Activated T-cell treated with anti-CD3 and anti-CD28 coated beads, Interleukin-2, amount 50 U/mL, for 1 hour (primary cell): ENCODE results near the gene ARFGEF3.
A peak's percentile ranks its signal among the peaks of the same experiment; 100 is the strongest.
"Not testable (repeated sequence)": the region's sequence is repeated elsewhere in the genome, so short reads cannot be mapped to it uniquely, and the experiment has no call there.

Experiments used
- DNase-seq: peaks from one replicate; pipeline ENCODE4 v3.0.0-alpha.2; 2020

The ARFGEF3 gene

DNA sequence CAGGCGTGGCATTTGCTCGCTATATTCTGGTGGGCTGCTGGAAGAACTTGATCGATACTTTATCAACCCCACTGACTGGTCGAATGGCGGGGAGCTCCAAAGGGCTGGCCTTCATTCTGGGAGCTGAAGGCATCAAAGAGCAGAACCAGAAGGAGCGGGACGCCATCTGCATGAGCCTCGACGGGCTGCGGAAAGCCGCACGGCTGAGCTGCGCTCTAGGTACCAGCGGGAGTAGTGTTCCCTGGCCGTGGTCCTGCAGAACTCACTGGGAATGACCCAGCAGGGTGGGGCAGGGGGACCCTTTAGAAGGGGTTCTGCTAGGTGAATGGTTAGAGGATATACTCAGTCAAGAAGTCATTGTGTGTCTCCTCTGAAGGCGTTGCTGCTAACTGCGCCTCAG is 125.0 kb downstream of the ARFGEF3 start:
- no peak for DNase-seq

- DNase-seq, result peak; percentile 46
Observed at GRCh38 chr6:138287144-138287955, 125.6 kb downstream of the ARFGEF3 start.

- DNase-seq, result not testable (repeated sequence)
Observed at GRCh38 chr6:138288428-138289085, 126.8 kb downstream of the ARFGEF3 start.

DNA sequence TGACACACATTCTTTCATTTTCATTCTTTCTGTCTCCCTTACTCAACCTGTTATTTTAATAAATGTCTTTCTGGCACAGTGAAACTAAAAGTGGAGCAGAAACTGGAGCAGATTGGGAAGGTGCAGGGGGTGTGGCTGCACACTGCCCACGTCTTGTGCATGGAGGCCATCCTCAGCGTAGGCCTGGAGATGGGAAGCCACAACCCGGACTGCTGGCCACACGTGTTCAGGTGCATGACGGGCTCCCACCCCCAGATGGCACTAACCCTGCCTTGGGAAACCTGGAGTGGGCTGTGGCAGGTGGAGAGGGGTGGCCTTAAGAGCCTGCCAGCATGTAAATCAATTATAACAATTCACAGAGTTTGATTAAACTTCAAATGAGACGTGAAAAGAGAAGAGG is 128.0 kb downstream of the ARFGEF3 start:
- no peak for DNase-seq

GRCh38 chr6:138290423-138290962 is 128.8 kb downstream of the ARFGEF3 start:
- no peak for DNase-seq

DNA sequence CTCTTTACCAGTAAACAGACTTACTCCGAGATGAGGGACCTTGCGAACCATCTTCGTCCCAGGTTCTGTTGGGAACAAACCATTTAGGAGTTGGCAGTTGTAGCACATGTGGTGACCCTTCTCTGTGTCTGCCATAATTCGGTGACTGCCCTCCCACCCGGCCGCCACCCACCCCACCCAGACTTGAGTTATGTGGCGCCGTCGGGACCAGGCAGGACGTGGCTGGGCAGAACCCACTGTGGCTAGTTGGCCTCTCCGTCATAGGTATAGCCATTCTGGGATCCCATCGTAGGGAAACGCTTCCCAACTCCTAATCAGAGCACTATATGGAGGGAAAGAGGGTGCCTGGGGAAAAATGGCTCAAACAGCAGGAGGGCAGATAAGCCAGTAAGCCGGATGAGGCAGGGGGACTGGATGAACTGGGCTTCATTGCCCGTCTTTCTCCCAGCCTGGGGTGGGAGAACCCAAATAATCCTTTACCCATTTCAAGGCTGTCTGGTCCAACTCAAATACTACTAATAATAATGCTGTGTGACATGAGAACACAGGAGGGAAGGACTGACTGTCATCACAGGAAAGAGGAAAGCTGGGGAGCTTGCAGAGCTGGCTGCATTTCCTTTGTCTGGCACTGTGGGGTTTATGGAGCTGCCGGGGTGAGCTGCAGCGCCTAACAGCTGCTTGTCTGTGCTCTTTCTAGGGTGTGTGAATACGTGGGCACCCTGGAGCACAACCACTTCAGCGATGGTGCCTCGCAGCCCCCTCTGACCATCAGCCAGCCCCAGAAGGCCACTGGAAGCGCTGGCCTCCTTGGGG is 129.5 kb downstream of the ARFGEF3 start:
- no peak for DNase-seq

DNA sequence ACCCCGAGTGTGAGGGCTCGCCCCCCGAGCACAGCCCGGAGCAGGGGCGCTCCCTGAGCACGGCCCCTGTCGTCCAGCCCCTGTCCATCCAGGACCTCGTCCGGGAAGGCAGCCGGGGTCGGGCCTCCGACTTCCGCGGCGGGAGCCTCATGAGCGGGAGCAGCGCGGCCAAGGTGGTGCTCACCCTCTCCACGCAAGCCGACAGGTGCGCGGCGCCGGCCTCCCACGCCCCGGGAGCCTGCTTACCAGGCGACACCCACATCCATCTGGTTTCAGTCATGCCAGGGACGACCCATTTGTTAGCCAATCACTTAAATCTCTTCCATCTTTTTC is 130.1 kb downstream of the ARFGEF3 start:
- DNase-seq, result no peak

GRCh38 chr6:138292482-138292881 is 130.7 kb downstream of the ARFGEF3 start:
- no peak for DNase-seq

GRCh38 chr6:138293428-138294395 is 132.0 kb downstream of the ARFGEF3 start:
- DNase-seq, result no peak

DNA sequence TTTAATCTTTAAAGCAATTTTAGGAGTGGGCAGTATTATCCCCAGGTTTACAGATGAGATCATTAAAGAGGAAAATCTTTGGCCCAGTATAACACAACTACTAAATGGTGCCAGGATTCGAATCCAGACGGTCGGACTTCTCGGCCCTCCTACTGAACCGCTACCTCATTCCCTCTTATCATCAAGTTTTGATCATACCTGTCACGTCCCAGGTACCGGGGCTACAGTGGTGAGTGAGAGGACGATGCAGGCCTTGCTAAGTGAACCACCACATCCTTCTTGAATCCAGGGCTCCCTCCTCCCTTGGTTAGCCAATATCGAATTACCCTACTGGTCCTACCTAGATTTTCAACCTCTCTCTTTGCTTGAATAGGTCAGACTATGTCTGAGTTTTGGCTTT is 134.6 kb downstream of the ARFGEF3 start:
- DNase-seq, result no peak

- no peak for DNase-seq
Observed at GRCh38 chr6:138296786-138297185, 135.0 kb downstream of the ARFGEF3 start.

DNA sequence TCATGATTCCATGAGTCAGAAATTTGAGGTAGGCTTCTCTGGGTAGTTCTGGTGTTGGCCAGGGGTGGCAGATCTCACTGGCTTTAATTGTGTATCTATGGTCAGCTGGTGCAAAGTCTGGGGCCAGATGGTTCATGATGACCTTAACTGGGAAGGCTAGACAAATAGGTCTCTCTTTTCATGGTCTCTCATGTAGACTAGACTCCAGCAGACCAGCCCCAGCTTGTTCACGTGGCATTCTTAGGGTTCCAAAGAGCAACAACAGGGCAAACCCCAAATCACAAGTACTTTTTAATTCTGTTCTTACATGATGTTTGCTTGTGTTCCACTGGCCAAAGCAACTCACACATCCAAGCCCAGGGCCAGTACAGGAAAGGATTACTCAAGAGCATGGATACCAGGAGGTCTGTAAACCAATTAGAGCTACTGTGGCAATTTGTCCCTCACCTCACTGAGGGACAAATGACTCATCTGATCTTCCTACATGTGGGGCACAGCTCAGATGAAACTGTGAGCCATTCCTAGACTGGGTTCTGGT is 136.1 kb downstream of the ARFGEF3 start:
- no peak for DNase-seq

- DNase-seq, result no peak
Observed at GRCh38 chr6:138300469-138300868, 138.7 kb downstream of the ARFGEF3 start.

GRCh38 chr6:138302554-138302953 is 140.8 kb downstream of the ARFGEF3 start:
- no peak for DNase-seq

- no peak for DNase-seq
Observed at GRCh38 chr6:138307352-138307751, 145.6 kb downstream of the ARFGEF3 start.

GRCh38 chr6:138307816-138308730 is 146.3 kb downstream of the ARFGEF3 start:
- no peak for DNase-seq

DNA sequence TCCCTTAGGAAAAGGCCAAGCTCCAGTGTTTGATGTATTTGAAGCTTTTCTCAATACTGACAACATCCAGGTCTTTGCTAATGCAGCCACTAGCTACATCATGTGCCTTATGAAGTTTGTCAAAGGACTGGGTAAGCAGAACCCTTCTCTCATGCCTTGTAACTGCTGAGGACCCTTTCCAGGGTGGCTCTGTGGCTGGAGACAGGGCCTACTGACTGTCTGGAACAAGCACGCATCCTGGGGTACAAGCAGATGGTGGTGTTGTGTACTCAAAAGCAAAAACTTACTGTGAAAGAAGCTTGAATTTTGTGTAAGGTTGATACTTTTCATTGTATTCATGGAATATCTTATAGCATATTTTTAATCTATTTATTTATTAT is 147.0 kb downstream of the ARFGEF3 start:
- DNase-seq, result no peak

GRCh38 chr6:138309695-138310094 is 148.0 kb downstream of the ARFGEF3 start:
- DNase-seq, result no peak

DNA sequence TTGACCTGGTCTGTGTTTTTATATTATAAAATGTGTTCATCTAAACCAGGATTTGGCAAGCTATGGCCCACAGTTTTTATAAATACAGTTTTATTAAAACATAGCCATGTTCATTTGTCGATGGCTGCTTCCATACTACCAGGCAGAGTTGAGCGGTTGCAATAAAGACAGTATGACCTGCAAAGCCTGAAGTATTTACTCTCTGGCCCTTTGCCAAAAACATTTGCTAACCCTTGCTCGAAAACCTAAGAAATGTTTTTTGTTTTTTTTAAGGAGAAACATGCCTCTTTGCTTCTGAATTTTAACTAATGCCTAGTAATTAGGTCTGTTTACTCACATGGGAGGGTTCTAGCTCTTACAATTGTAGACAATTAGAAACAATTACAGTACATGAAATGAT is 148.6 kb downstream of the ARFGEF3 start:
- no peak for DNase-seq

DNA sequence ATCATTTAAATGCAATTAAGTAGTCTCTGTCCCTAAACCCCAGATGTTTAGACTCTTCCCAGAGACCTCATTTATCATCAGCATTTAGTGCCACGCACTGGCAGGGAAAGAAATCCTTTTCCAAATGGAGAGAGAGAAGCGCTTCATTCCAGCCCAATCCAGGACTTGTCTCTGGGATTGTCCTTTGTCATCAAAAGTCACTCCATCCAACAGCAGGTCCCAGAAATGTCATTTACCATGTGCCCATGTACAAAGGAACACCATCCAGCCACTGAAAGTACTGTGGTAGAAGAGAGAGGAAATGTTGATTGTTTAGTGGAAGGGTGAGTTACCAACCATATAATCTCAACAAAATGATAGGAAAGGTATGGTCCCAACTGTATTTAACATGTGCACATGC is 149.1 kb downstream of the ARFGEF3 start:
- DNase-seq, result no peak

GRCh38 chr6:138311268-138311667 is 149.5 kb downstream of the ARFGEF3 start:
- DNase-seq, result no peak
